Measurements from ENCODE around the gene TIMMDC1.

The TIMMDC1 gene

DNA sequence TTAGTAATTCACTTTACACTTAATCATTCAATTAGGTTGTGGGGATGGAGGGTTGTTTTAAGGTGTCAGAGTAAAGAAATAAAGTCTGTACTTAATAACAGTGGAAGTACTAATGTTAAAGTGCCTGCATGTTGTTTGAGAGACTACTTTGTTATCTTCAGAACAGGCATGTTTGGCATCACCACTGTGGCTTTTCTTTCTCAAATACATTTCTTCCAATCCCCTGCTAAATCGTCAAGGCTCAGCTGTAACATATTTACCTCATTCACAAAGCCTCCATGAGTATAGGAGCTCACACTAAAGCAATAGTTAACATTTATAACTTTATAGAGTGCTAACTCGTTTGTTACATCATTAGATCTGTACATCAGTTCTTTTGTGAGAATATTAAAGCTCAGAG, 2.6 kb downstream of the TIMMDC1 start:
- DNase-seq (ENCODE audit: low spot score): no peak
- POLR2A ChIA-PET (ENCODE audit: low non-redundant PET): no interaction called here
- H3K27ac ChIP-seq: no peak overlapping the region
- CTCF ChIA-PET: no interaction called here
- TF ChIP-seq, protein P1, sequence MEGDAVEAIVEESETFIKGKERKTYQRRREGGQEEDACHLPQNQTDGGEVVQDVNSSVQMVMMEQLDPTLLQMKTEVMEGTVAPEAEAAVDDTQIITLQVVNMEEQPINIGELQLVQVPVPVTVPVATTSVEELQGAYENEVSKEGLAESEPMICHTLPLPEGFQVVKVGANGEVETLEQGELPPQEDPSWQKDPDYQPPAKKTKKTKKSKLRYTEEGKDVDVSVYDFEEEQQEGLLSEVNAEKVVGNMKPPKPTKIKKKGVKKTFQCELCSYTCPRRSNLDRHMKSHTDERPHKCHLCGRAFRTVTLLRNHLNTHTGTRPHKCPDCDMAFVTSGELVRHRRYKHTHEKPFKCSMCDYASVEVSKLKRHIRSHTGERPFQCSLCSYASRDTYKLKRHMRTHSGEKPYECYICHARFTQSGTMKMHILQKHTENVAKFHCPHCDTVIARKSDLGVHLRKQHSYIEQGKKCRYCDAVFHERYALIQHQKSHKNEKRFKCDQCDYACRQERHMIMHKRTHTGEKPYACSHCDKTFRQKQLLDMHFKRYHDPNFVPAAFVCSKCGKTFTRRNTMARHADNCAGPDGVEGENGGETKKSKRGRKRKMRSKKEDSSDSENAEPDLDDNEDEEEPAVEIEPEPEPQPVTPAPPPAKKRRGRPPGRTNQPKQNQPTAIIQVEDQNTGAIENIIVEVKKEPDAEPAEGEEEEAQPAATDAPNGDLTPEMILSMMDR (conservative IDR thresholded peaks at IDR 0.05; ENCODE audit: low read depth): no peak

DNA sequence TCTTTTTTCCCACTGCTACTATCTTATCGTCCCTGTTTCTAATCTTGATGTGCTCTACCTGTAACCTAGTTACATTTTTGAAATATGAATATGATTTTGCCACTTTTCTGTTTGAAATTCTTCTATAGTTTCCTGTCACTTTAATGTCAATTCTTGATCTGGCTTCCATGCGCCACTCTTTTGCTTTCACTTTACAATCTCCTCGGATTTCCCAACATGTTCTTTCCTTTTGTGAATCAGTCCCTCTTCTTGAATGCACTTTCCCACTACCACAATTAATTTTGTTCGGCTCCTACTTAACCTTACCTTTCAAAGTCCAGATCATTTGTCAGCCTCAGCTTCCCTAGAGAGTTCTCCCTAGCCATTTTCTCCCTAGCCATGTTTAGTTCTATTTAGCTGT, 8.3 kb downstream of the TIMMDC1 start:
- DNase-seq (ENCODE audit: low spot score): no peak
- ChIA-PET CTCF (no interaction called here), POLR2A (ENCODE audit: low non-redundant PET) (no interaction called here)
- TF ChIP-seq, protein P1 (conservative IDR thresholded peaks at IDR 0.05; ENCODE audit: low read depth): no peak
- no peak overlapping the region for H3K27ac ChIP-seq

DNA sequence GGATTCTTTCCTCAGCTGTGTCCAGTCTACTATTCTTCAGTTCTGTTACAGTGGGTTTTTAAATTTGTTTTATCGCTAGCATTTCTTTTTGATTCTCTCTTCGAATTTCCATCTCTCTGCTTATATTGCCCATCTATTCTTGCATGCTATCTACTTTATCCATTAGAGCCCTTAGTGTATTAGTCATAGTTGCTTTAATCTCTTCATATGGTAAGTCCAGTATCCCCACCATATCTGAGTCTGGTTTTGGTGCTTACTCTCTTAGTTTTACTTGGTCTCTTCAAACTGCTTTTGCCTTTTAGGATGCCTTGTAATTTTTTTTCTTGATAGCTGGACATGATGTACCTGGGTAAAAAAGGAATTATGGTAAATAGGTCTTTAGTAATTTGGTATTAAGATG, 9.1 kb downstream of the TIMMDC1 start:
- ChIA-PET POLR2A (ENCODE audit: low non-redundant PET) (no interaction called here), CTCF (no interaction called here)
- no peak for DNase-seq (ENCODE audit: low spot score)
- no peak overlapping the region for H3K27ac ChIP-seq
- TF ChIP-seq, protein P1 (conservative IDR thresholded peaks at IDR 0.05; ENCODE audit: low read depth): no peak

DNA sequence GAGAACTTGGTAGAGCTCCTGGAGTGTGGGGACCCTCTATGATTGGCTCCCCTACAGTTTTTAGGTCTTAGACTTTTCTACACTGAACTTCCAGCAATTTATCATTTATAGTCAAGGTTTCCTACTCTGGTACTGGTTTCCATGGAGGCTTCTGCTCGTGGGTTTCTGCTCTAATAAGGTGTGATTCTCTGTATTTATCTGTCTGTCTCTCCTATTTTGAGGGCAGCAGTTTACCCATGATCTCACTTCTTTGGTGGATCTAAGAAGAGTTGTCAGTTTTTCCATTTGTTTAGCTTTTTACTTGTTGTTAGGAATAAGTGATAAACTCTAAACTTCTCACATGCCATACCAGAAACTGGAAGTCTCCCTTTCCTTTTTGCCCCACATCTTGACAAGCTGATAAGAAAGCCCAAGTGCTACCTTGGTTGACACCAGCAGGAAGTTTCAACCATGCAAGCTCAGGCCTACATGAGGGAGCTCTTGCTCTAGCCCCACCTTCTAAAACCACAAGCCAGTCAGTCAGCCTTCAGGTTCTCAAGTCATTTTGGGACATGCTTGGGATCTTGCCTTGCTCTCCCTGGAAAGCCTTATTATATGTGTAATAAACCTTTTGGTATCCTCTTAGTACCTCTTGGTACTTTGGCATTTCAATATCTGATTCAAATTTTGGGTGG, 10.0 kb downstream of the TIMMDC1 start:
- TF ChIP-seq, protein P1 (conservative IDR thresholded peaks at IDR 0.05; ENCODE audit: low read depth): no peak
- no peak overlapping the region for H3K27ac ChIP-seq
- DNase-seq (ENCODE audit: low spot score): no peak
- CTCF ChIA-PET: interaction anchor here (0.6 kb wide), 1 partner anchor 594 kb away, joined by 3 read pairs; no protein-coding TSS in a partner anchor
- POLR2A ChIA-PET (ENCODE audit: low non-redundant PET): no interaction called here

DNA sequence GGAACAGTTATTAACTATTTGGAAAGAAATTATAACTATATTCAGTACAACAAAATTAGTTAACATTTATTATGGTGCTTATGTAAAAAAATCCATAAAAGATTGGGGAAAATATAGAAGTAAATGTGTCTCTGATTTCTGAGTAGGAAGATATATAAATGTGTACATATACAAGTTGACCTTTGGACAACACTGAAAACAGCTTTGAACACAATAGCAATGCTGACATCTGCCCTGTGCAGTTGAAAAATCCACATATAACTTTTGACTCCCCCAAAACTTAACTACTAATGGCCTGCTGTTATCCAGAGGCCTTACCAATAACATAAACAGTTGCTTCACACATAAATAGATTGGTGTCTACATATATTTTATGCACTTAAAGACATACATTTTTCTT, 12.3 kb downstream of the TIMMDC1 start:
- POLR2A ChIA-PET (ENCODE audit: low non-redundant PET): no interaction called here
- TF ChIP-seq, protein P1 (conservative IDR thresholded peaks at IDR 0.05; ENCODE audit: low read depth): no peak
- no peak for DNase-seq (ENCODE audit: low spot score)
- CTCF ChIA-PET: interaction anchor here (1.3 kb wide), 1 partner anchor 11 kb away, joined by 4 read pairs; no protein-coding TSS in a partner anchor
- H3K27ac ChIP-seq: no peak overlapping the region

DNA sequence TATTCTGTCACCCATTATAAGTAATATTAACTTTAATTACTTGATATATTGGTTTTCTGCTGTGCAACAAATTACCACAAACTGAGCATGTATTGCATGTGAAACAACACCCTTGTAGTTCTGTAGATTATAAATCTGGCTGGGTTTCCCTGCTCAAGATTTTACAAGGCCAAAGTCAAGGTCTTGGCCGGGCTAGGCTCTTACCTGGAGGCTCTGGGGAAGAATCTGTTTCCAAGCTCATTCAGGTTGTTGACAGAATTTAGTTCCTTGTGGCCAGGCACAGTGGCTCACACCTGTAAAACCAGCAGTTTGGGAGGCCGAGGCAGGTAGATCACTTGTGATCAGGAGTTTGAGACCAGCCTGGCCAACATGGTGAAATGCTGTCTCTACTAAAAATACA, 16.3 kb downstream of the TIMMDC1 start:
- H3K27ac ChIP-seq: no peak overlapping the region
- CTCF ChIA-PET: no interaction called here
- TF ChIP-seq, protein P1 (conservative IDR thresholded peaks at IDR 0.05; ENCODE audit: low read depth): no peak
- POLR2A ChIA-PET (ENCODE audit: low non-redundant PET): no interaction called here
- no peak for DNase-seq (ENCODE audit: low spot score)
